ENCODE results near the gene ZNRF3.

The ZNRF3 gene

GRCh38 chr22:28930357-28931007, 47.1 kb downstream of the ZNRF3 start:
- Histone ChIP-seq H4K8ac (ENCODE audit: low read length) (no peak overlapping the region), H3K18ac (ENCODE audit: low read depth in 1 of 2, low read length in 2 of 2) (no peak overlapping the region), H3K9ac (ENCODE audit: low read length) (no peak overlapping the region), H3K27me3 (ENCODE audit: control insufficient read depth in 1 of 2, insufficient read depth in 1 of 2, low read length in 2 of 2) (no peaks in the 10 kb centered on the region), H3K4ac (ENCODE audit: low read depth in 1 of 2, low read length in 2 of 2) (no peak overlapping the region), H2BK5ac (ENCODE audit: low read depth, low read length, poor library complexity, severe bottlenecking) (no peak overlapping the region), H3K9me3 (ENCODE audit: control insufficient read depth, low read length) (no peaks in the 10 kb centered on the region), H3K27ac (ENCODE audit: low read length, poor library complexity, severe bottlenecking) (peak overlapping the region; percentile 63), H3K14ac (ENCODE audit: low read length in 2 of 2) (no peak overlapping the region), H3K79me1 (replicated peaks; ENCODE audit: low read length, poor library complexity, severe bottlenecking) (peaks cover 27% of the 10 kb centered on the region), H2BK120ac (ENCODE audit: low read depth, low read length) (no peak overlapping the region), H4K91ac (ENCODE audit: low read length) (no peak overlapping the region), H3K4me3 (ENCODE audit: insufficient read depth in 1 of 2, low read depth in 1 of 2, low read length in 2 of 2) (no peak overlapping the region), H3K4me2 (ENCODE audit: low read length, poor library complexity, severe bottlenecking) (no peak overlapping the region), H2AFZ (ENCODE audit: low read depth, low read length) (no peak overlapping the region), H3K23ac (ENCODE audit: low read length in 2 of 2) (no peak overlapping the region), H3K4me1 (ENCODE audit: control insufficient read depth, insufficient read depth, low read depth, low read length) (peaks cover 15% of the 10 kb centered on the region), H2BK12ac (ENCODE audit: low read length in 2 of 2) (no peak overlapping the region), H2BK15ac (ENCODE audit: low read depth, poor library complexity, severe bottlenecking) (no peak overlapping the region), H3K36me3 (ENCODE audit: control insufficient read depth in 1 of 2, insufficient read depth in 2 of 2, low read depth in 1 of 2, low read length in 2 of 2) (no peaks in the 10 kb centered on the region), H2AK5ac (ENCODE audit: low read length, severe bottlenecking) (no peak overlapping the region)
- no peak for DNase-seq
- 78% methylated on average over 4 of the region's 4 CpGs for WGBS

GRCh38 chr22:28931844-28932567, 48.6 kb downstream of the ZNRF3 start:
- no peak overlapping the region for H4K8ac ChIP-seq (ENCODE audit: low read length)
- H2AK5ac ChIP-seq (ENCODE audit: low read length, severe bottlenecking): peak overlapping the region; percentile 84
- H3K23ac ChIP-seq (ENCODE audit: low read length in 2 of 2): peak overlapping the region in 1 of 2 experiments; percentile 19
- no peak overlapping the region for H2BK15ac ChIP-seq (ENCODE audit: low read depth, poor library complexity, severe bottlenecking)
- H2BK120ac ChIP-seq (ENCODE audit: low read depth, low read length): no peak overlapping the region
- H3K27me3 ChIP-seq (ENCODE audit: control insufficient read depth in 1 of 2, insufficient read depth in 1 of 2, low read length in 2 of 2): no peaks in the 10 kb centered on the region
- no peak overlapping the region for H3K27ac ChIP-seq (ENCODE audit: low read length, poor library complexity, severe bottlenecking)
- peaks cover 0 to 3% of the 10 kb centered on the region in 2 experiments for H3K36me3 ChIP-seq (ENCODE audit: control insufficient read depth in 1 of 2, insufficient read depth in 2 of 2, low read depth in 1 of 2, low read length in 2 of 2)
- no peak overlapping the region for H3K4me2 ChIP-seq (ENCODE audit: low read length, poor library complexity, severe bottlenecking)
- no peak overlapping the region for H3K4ac ChIP-seq (ENCODE audit: low read depth in 1 of 2, low read length in 2 of 2)
- peaks cover 32% of the 10 kb centered on the region for H3K79me1 ChIP-seq (replicated peaks; ENCODE audit: low read length, poor library complexity, severe bottlenecking)
- no peak overlapping the region for H2BK5ac ChIP-seq (ENCODE audit: low read depth, low read length, poor library complexity, severe bottlenecking)
- no peak overlapping the region for H2BK12ac ChIP-seq (ENCODE audit: low read length in 2 of 2)
- no peaks in the 10 kb centered on the region for H3K9me3 ChIP-seq (ENCODE audit: control insufficient read depth, low read length)
- 94% methylated on average over 5 of the region's 5 CpGs for WGBS
- H3K14ac ChIP-seq (ENCODE audit: low read length in 2 of 2): no peak overlapping the region
- no peak for DNase-seq
- no peak overlapping the region for H3K4me3 ChIP-seq (ENCODE audit: insufficient read depth in 1 of 2, low read depth in 1 of 2, low read length in 2 of 2)
- H3K4me1 ChIP-seq (ENCODE audit: control insufficient read depth, insufficient read depth, low read depth, low read length): peaks cover 17% of the 10 kb centered on the region
- no peak overlapping the region for H2AFZ ChIP-seq (ENCODE audit: low read depth, low read length)
- H4K91ac ChIP-seq (ENCODE audit: low read length): no peak overlapping the region
- no peak overlapping the region for H3K9ac ChIP-seq (ENCODE audit: low read length)
- no peak overlapping the region for H3K18ac ChIP-seq (ENCODE audit: low read depth in 1 of 2, low read length in 2 of 2)

GRCh38 chr22:28933321-28933720, 49.9 kb downstream of the ZNRF3 start:
- H2AK5ac ChIP-seq (ENCODE audit: low read length, severe bottlenecking): no peak overlapping the region
- H2BK5ac ChIP-seq (ENCODE audit: low read depth, low read length, poor library complexity, severe bottlenecking): no peak overlapping the region
- H3K14ac ChIP-seq (ENCODE audit: low read length in 2 of 2): no peak overlapping the region
- H3K27me3 ChIP-seq (ENCODE audit: control insufficient read depth in 1 of 2, insufficient read depth in 1 of 2, low read length in 2 of 2): no peaks in the 10 kb centered on the region
- no peak overlapping the region for H3K9ac ChIP-seq (ENCODE audit: low read length)
- H3K79me1 ChIP-seq (replicated peaks; ENCODE audit: low read length, poor library complexity, severe bottlenecking): peaks cover 30% of the 10 kb centered on the region
- no peaks in the 10 kb centered on the region for H3K9me3 ChIP-seq (ENCODE audit: control insufficient read depth, low read length)
- no peak for DNase-seq
- peaks cover 17% of the 10 kb centered on the region for H3K4me1 ChIP-seq (ENCODE audit: control insufficient read depth, insufficient read depth, low read depth, low read length)
- no peak overlapping the region for H2BK120ac ChIP-seq (ENCODE audit: low read depth, low read length)
- no peak overlapping the region for H2BK15ac ChIP-seq (ENCODE audit: low read depth, poor library complexity, severe bottlenecking)
- no peak overlapping the region for H3K4me2 ChIP-seq (ENCODE audit: low read length, poor library complexity, severe bottlenecking)
- no peak overlapping the region for H3K4ac ChIP-seq (ENCODE audit: low read depth in 1 of 2, low read length in 2 of 2)
- H3K23ac ChIP-seq (ENCODE audit: low read length in 2 of 2): no peak overlapping the region
- H4K8ac ChIP-seq (ENCODE audit: low read length): no peak overlapping the region
- peaks cover 0 to 3% of the 10 kb centered on the region in 2 experiments for H3K36me3 ChIP-seq (ENCODE audit: control insufficient read depth in 1 of 2, insufficient read depth in 2 of 2, low read depth in 1 of 2, low read length in 2 of 2)
- H3K18ac ChIP-seq (ENCODE audit: low read depth in 1 of 2, low read length in 2 of 2): no peak overlapping the region
- no peak overlapping the region for H2AFZ ChIP-seq (ENCODE audit: low read depth, low read length)
- H3K27ac ChIP-seq (ENCODE audit: low read length, poor library complexity, severe bottlenecking): no peak overlapping the region
- H3K4me3 ChIP-seq (ENCODE audit: insufficient read depth in 1 of 2, low read depth in 1 of 2, low read length in 2 of 2): no peak overlapping the region
- no peak overlapping the region for H2BK12ac ChIP-seq (ENCODE audit: low read length in 2 of 2)
- H4K91ac ChIP-seq (ENCODE audit: low read length): no peak overlapping the region
- 100% methylated on average over 1 of the region's 2 CpGs for WGBS

GRCh38 chr22:28934026-28934425, 50.7 kb downstream of the ZNRF3 start:
- Histone ChIP-seq H3K4me1 (ENCODE audit: control insufficient read depth, insufficient read depth, low read depth, low read length) (peaks cover 17% of the 10 kb centered on the region), H2BK15ac (ENCODE audit: low read depth, poor library complexity, severe bottlenecking) (no peak overlapping the region), H2BK120ac (ENCODE audit: low read depth, low read length) (no peak overlapping the region), H3K9me3 (ENCODE audit: control insufficient read depth, low read length) (no peaks in the 10 kb centered on the region), H2AFZ (ENCODE audit: low read depth, low read length) (no peak overlapping the region), H3K4me2 (ENCODE audit: low read length, poor library complexity, severe bottlenecking) (no peak overlapping the region), H3K23ac (ENCODE audit: low read length in 2 of 2) (no peak overlapping the region), H3K9ac (ENCODE audit: low read length) (no peak overlapping the region), H3K27me3 (ENCODE audit: control insufficient read depth in 1 of 2, insufficient read depth in 1 of 2, low read length in 2 of 2) (no peaks in the 10 kb centered on the region), H3K18ac (ENCODE audit: low read depth in 1 of 2, low read length in 2 of 2) (no peak overlapping the region), H2AK5ac (ENCODE audit: low read length, severe bottlenecking) (peak overlapping the region; percentile 56), H3K36me3 (ENCODE audit: control insufficient read depth in 1 of 2, insufficient read depth in 2 of 2, low read depth in 1 of 2, low read length in 2 of 2) (peaks cover 0 to 3% of the 10 kb centered on the region in 2 experiments), H3K27ac (ENCODE audit: low read length, poor library complexity, severe bottlenecking) (no peak overlapping the region), H3K4ac (ENCODE audit: low read depth in 1 of 2, low read length in 2 of 2) (no peak overlapping the region), H4K91ac (ENCODE audit: low read length) (no peak overlapping the region), H3K4me3 (ENCODE audit: insufficient read depth in 1 of 2, low read depth in 1 of 2, low read length in 2 of 2) (no peak overlapping the region), H3K14ac (ENCODE audit: low read length in 2 of 2) (no peak overlapping the region), H2BK12ac (ENCODE audit: low read length in 2 of 2) (no peak overlapping the region), H4K8ac (ENCODE audit: low read length) (no peak overlapping the region), H2BK5ac (ENCODE audit: low read depth, low read length, poor library complexity, severe bottlenecking) (no peak overlapping the region), H3K79me1 (replicated peaks; ENCODE audit: low read length, poor library complexity, severe bottlenecking) (peaks cover 34% of the 10 kb centered on the region)
- no peak for DNase-seq
- WGBS: 36% methylated on average over 2 of the region's 3 CpGs
